ENCODE measurements around the gene UPK3BL2. TPM values are rescaled to one million over a fixed set of nuclear protein-coding genes. Genes with fewer than 3 reads are reported as not detected.
A peak's percentile ranks its signal among the peaks of the same experiment; 100 is the strongest.
"Not testable (repeated sequence)": the region's sequence is repeated elsewhere in the genome, so short reads cannot be mapped to it uniquely, and the experiment has no call there.

The UPK3BL2 gene
- total RNA-seq, 8 experiments from 2014 or later = 0.23 to 26.2 (median 0.43) TPM; not detected in 3

DNA sequence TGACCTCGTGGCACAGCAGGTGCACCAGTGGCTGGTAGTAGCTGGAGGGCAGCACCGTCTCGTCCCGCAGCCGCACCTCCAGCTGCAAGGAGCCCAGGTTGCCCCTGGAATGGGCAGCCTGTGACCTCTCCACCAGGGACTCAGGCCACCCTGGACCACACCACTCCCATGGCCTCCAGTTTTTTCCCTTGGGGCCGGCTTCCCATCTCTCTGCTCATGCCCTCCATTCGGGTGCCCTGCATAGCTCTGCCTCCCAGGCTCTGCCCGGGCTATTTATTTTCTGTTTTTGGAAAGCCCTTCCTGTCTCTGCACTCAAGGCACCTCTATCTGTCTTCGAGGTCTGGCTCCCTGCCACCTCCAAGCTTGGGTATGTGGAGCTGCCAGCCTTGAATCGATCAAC lies 46.6 kb downstream of the UPK3BL2 start:
- no CpG with 5 or more reads among the region's 10 CpGs for WGBS, 10 experiments

DNA sequence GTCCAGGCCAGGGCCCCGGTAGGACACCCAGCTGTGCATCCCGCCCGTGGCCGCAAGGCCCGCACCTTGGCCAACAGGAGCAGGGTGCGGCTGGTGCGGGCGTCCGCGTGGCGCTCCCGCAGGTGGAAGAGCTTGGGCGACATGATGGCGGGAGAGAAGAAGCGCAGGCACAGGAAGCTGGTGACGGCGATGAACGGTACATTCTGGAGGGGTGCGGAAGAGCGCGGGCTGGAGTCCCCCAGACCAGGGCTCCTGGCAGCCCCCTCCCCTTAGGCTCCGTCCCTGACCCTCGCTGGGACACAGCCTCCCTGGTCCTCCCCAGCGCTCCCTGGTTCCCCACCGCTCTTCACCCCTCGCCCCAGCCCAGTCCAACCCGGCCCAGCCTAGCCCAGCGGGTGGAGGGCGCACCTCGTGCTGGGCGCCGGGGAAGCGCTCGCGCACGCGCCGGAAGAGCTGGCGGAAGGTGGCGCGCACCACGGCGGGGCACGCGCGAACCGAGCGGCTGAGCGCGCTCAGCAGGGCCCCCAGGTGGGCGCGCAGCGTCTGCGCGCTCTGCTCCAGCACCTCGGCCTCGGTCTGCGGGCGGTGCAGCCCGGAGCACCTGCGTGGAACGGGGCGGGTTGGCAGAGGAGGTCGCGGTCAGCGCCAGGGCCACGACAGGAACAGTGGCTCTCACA lies 48.9 kb downstream of the UPK3BL2 start:
- no CpG with 5 or more reads among the region's 67 CpGs for WGBS, 10 experiments
- peak; percentile 3 to 60 (median 51) for ATAC-seq (replicated peaks in 6 of 8)
- H3K4me3 ChIP-seq; in situ Hi-C loops (cut with MboI; ENCODE audit: low pct_unique_long_range_greater_than_20kb in 2 of 9, low sequenced_read_pairs in 9 of 9, unreplicated experiment in 9 of 9); H3K27ac ChIP-seq; H3K4me1 ChIP-seq (replicated peaks in 1 of 2): not testable (repeated sequence)

More for the DNA sequence above, 46.6 kb downstream of the UPK3BL2 start:
- ATAC-seq (replicated peaks in 6 of 8); in situ Hi-C loops (cut with MboI; ENCODE audit: low pct_unique_long_range_greater_than_20kb in 2 of 9, low sequenced_read_pairs in 9 of 9, unreplicated experiment in 9 of 9); H3K4me3 ChIP-seq; H3K27ac ChIP-seq; H3K4me1 ChIP-seq (replicated peaks in 1 of 2): not testable (repeated sequence)

DNA sequence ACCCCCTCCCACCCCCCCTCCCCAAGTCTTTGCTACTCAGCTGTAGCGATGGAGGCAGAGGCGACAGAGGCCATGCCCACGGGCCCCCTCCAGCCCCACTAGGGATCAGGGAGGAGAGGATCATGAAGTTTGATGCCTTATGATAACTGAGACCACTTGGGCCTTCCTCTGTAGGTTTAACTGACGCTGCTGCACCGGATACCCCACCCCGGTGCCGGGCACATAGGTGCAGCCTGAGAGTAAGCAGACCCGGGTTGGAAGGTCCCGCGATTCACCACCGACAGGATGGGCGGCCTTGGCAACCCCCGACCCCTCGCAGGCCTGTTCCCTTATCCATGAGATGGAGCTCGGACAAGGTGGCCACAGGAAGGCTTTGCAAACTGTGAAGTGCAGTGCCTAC lies 49.5 kb downstream of the UPK3BL2 start:
- H3K27ac ChIP-seq; ATAC-seq (replicated peaks in 6 of 8); H3K4me1 ChIP-seq (replicated peaks in 1 of 2); H3K4me3 ChIP-seq; in situ Hi-C loops (cut with MboI; ENCODE audit: low pct_unique_long_range_greater_than_20kb in 2 of 9, low sequenced_read_pairs in 9 of 9, unreplicated experiment in 9 of 9): not testable (repeated sequence)
- WGBS, 10 experiments = no CpG with 5 or more reads among the region's 15 CpGs

DNA sequence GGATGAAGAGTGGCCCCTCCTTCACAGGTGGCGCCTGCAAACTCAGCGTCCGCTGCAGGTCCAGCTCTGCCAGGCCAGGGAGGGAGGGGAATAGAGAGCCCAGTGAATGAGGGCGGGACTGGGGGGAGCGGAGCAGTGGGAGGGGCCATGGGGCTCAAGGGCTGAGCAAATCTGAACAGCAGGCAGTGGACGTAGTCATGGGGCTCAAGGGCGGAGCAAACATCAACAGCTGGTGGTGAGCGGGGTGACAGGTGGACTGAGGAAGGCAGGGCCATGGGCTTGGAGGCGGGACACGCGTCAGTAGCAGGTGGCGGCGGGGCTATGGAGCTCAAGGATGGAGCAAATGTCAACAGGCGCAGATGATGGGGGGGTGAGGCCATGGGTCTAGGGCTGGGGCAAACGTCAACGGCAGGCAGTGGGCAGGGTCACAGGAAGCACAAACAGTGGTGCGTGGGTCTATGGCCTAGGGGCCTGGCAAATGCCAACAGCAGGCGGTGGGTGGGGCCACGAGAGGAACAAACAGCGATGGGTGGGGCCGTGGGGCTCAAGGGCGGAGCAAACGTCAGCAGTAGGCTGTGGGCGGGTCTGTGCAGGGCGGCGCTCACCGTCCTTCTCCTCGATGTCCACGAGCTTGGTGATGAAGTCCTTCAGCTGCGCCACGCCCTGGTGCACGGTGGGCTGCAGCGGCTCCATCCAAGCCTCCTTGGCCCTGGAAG lies 50.1 kb downstream of the UPK3BL2 start:
- in situ Hi-C loops (cut with MboI; ENCODE audit: low pct_unique_long_range_greater_than_20kb in 2 of 9, low sequenced_read_pairs in 9 of 9, unreplicated experiment in 9 of 9); H3K27ac ChIP-seq; H3K4me3 ChIP-seq; H3K4me1 ChIP-seq (replicated peaks in 1 of 2): not testable (repeated sequence)
- ATAC-seq (replicated peaks in 6 of 8) = peak; percentile 80 to 90 (median 88)
- no CpG with 5 or more reads among the region's 33 CpGs for WGBS, 10 experiments

DNA sequence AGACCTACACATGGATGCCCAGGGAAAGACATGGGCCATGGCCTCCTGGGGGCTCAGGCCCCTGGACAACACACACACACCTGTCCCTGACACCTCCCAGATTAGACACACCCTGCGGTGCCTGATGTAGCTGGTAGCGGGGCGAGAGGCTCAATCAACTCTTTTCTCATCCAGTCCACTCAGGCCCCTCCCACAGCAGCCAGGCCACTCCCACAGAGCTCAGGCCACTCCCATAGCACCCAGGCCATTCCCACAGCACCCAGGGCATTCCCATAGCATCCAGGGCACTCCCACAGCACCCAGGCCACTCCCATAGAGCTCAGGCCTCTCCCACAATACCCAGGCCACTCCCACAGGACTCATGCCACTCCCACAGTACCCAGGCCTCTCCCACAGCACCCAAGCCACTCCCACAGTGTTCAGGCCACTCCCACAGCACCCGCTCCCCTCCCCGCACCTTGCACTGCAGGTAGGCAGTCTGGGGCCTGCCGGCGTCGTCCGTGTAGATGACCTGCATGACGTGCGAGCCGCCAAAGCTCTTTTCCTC lies 52.9 kb downstream of the UPK3BL2 start:
- H3K4me1 ChIP-seq (replicated peaks in 1 of 2); H3K27ac ChIP-seq; H3K4me3 ChIP-seq; in situ Hi-C loops (cut with MboI; ENCODE audit: low pct_unique_long_range_greater_than_20kb in 2 of 9, low sequenced_read_pairs in 9 of 9, unreplicated experiment in 9 of 9): not testable (repeated sequence)
- no CpG with 5 or more reads among the region's 12 CpGs for WGBS, 10 experiments
- peak; percentile 2 to 91 (median 46) for ATAC-seq (replicated peaks in 6 of 8)

Other genes starting within 250 kb of the UPK3BL2 start
- gene SPDYE6, start 187.3 kb downstream of the UPK3BL2 start, total RNA-seq = 1 to 10 TPM in 2 of 8 experiments, under 1 TPM in 6; 0.11 to 10.0 (median 0.40) TPM
- 10 to 100 TPM; 15.2 to 39.6 (median 31.1) TPM for gene PRKRIP1, start 147.3 kb downstream of the UPK3BL2 start, total RNA-seq
- gene ORAI2, start 110.1 kb downstream of the UPK3BL2 start, total RNA-seq = 10 to 100 TPM in 6 of 8 experiments, 1 to 10 TPM in 2; 5.4 to 45.0 (median 21.4) TPM
- 10 to 100 TPM in 6 of 8 experiments, 1 to 10 TPM in 2; 6.9 to 16.7 (median 10.7) TPM for gene ALKBH4, start 78.8 kb downstream of the UPK3BL2 start, total RNA-seq
- 10 to 100 TPM in 7 of 8 experiments, 1 to 10 TPM in 1; 9.1 to 23.5 (median 17.9) TPM for gene LRWD1, start 78.7 kb downstream of the UPK3BL2 start, total RNA-seq
- gene POLR2J, start 64.8 kb downstream of the UPK3BL2 start, total RNA-seq = 10 to 100 TPM; 37.3 to 78.3 (median 53.6) TPM
- gene RASA4B, start 25.9 kb downstream of the UPK3BL2 start, total RNA-seq = 10 to 100 TPM in 1 of 8 experiments, 1 to 10 TPM in 7; 1.6 to 12.4 (median 5.5) TPM
- 1 to 10 TPM in 2 of 8 experiments, under 1 TPM in 2, not detected in 4; 0.11 to 7.2 (median 2.9) TPM for gene SPDYE2, start 7.5 kb upstream of the UPK3BL2 start, total RNA-seq
- gene POLR2J3, start 28.9 kb upstream of the UPK3BL2 start, total RNA-seq = 100 to 1,000 TPM in 1 of 8 experiments, 10 to 100 TPM in 5, 1 to 10 TPM in 2; 6.5 to 111 (median 14.0) TPM
- gene RASA4, start 73.1 kb upstream of the UPK3BL2 start, total RNA-seq = 10 to 100 TPM in 3 of 8 experiments, 1 to 10 TPM in 5; 1.7 to 19.1 (median 8.6) TPM
- 10 to 100 TPM in 5 of 8 experiments, 1 to 10 TPM in 3; 5.7 to 37.1 (median 11.0) TPM for gene UPK3BL1, start 99.1 kb upstream of the UPK3BL2 start, total RNA-seq
- 1 to 10 TPM in 2 of 8 experiments, under 1 TPM in 1, not detected in 5; 0.11 to 2.6 (median 2.0) TPM for gene SPDYE2B, start 106.6 kb upstream of the UPK3BL2 start, total RNA-seq
- 10 to 100 TPM in 1 of 8 experiments, 1 to 10 TPM in 4, under 1 TPM in 3; 0.43 to 13.7 (median 1.6) TPM for gene POLR2J2, start 128.0 kb upstream of the UPK3BL2 start, total RNA-seq
- 10 to 100 TPM in 3 of 8 experiments, 1 to 10 TPM in 5; 5.9 to 15.1 (median 9.1) TPM for gene FAM185A, start 205.3 kb upstream of the UPK3BL2 start, total RNA-seq

Data from motor neuron (in vitro differentiated cells).